Endothelial cell of umbilical vein (primary cell): ENCODE measurements around the gene PAGE2B.

ENCODE experiments used
- CTCF ChIP-seq, 2 donors: IDR thresholded peaks; 1 replicate in 1 of 2; 2 replicates in 1 of 2; pipeline ENCODE4 v1.5.1; 2011; ENCODE audit warnings: low read length in 2 of 2, mild to moderate bottlenecking in 2 of 2, moderate library complexity in 2 of 2, control low read depth in 1 of 2, inconsistent platforms in 1 of 2, low read depth in 1 of 2; ENCODE audit not compliant: insufficient read depth in 1 of 2; ENCODE audit errors: extremely low read depth in 1 of 2
- EZH2 ChIP-seq: IDR thresholded peaks from 2 replicates; pipeline ENCODE4 v1.6.1; 2012; ENCODE audit warnings: borderline replicate concordance, low read depth, mild to moderate bottlenecking, moderate library complexity, low read length, inconsistent platforms; ENCODE audit not compliant: severe bottlenecking
- MAX ChIP-seq: IDR thresholded peaks from 2 replicates; pipeline ENCODE4 v1.6.1; 2011; ENCODE audit not compliant: insufficient read depth, insufficient read length

GRCh38 chrX:55030271-55031205 is 44.3 kb upstream of the PAGE2B start, which contains the start of gene ALAS2:
- TF ChIP-seq MAX: no peak
- no peak for TF ChIP-seq CTCF (IDR thresholded peaks at IDR 0.05; ENCODE audit: extremely low read depth in 1 of 2, insufficient read depth in 1 of 2, low read depth in 1 of 2, low read length in 2 of 2)
- TF ChIP-seq EZH2: no peak
